HuH-7.5 (cell line): ENCODE results near the gene HSPB7.

Experiments
- DNase-seq: peaks from one replicate; pipeline ENCODE4 v3.0.0; 2011; ENCODE audit warnings: low spot score

HSPB7 gene

DNA sequence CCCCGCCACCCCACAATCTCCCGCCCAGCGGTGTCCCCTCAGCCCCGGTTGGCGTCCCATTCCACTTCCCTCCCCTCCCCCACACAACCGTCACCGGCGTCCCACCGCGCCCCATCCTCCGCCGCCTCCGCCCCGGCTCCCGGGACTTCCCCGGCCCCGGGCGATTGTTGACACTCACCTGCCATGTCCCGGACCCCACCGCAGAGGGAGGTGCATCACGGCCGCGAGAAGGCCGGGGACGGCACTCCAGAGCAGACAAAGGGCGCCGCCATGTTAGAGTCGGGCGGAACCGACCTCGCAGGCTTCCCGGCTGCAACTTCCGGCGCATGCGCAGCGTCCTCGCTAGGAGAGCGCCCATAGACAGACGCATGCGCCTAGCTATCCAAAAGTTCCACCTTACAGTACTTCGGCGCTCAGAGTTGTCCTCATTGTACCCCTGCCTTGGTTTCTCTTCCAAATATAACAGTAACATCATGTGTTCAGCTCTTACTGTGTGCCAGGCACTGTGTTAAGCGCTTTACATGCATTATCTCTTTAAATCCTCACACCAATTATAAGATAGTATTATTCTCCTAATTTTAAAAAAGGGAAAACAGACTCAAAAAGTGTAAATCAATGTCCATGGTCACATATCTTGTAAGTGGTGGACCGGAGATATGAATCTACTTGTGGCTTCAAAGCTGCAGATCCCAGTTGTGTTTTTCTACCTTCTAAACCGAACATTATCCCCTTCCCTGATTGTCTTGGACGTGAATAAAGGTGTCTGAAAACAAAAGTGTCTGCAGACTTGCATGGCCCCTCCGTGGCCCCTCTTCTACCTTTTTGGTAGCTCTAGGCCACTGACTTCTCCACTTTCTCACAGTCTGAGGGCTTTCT is 41.8 kb downstream of the HSPB7 start, which contains the start of gene ZBTB17:
TSS of gene ZBTB17 (minus strand) at position 297 of the 876 bp plus-strand sequence. CDS start 27,606 bp downstream, outside the sequence.
- DNase-seq, result peak; percentile 93

DNA sequence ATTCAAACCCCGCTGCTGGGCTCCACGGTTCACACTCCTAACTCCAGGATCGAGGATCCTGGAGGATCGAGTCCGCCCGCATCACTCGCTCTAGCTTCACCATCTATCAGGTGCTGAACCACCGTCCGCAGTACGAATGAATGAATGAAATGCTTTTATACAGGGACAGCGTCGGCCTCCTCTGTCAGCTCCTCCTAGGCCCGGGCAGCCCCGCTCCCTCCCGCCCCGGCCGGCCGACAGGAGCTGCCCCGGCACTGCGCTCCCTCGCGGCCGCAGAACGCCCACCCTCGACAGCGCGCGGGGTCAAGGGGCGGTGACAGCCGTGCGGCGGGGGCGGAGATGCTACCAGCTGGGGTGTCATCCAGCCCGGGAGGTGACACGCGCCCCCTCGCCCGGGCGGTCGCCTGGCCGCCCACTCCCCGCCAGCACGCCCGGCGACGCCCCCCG is 42.5 kb downstream of the HSPB7 start:
- peak; percentile 67 for DNase-seq

- no peak for DNase-seq
Measured at GRCh38 chr1:15974855-15975254, 43.0 kb downstream of the HSPB7 start.

DNA sequence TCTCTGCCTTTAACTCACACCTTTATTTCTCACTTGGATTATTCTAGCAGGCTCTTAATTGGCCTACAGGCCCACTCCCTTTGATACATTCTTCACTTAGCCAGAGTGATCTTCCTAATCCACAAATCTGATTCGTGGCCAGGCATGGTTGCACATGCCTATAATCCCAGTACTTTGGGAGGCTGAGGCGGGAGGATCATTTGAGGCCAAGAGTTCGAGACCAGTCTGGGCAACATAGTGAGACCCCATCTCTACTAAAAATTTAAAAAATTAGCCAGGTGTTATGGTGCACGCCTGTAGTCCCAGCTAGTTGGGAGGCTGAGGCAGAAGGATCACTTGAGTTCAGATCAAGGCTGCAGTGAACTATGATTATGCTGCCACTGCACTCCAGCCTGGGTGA is 44.1 kb downstream of the HSPB7 start:
- no peak for DNase-seq

- DNase-seq, result no peak
Measured at GRCh38 chr1:15972409-15972808, 45.4 kb downstream of the HSPB7 start.

DNA sequence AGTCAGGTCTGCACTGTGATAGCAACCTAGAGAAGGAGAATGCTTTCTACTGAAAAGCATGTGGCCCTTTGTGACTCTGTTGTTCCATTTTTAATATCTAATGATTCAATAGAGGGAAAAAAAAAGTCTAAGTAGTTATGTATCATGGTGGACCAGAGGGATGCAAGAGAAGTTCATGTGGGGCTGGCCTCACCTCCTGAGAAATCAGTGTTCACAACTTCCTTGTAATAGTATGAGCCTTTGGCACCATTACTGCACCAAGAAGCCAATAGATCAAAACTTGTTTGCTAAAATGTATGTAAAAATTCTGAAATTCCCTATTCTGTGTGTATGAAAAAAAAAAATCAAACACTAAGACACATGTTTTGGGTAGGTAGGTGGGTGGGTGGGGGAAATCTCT is 46.9 kb downstream of the HSPB7 start:
- no peak for DNase-seq

- no peak for DNase-seq
Measured at GRCh38 chr1:15969321-15969880, 48.4 kb downstream of the HSPB7 start.

DNA sequence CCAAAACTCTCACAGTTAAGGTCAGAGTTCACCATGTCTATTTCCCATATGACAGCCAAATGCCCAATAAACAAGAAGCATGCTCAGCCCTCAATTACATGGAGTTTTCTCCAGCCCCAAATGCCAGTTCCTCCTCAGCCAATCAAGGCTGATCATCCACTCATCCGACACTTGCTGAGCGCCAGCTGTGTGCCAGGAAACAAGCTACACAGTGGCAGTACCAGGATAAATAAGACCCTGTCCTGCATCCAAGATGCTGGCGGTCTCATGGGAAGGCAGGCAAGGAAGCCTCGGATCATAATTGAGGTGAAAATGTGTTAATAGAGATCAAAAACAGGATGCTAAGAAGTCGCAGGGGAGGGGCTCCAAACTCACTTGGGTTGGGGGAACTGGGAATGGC is 49.7 kb downstream of the HSPB7 start:
- DNase-seq, result no peak

GRCh38 chr1:15966956-15967344 is 50.9 kb downstream of the HSPB7 start:
- DNase-seq, result no peak

DNA sequence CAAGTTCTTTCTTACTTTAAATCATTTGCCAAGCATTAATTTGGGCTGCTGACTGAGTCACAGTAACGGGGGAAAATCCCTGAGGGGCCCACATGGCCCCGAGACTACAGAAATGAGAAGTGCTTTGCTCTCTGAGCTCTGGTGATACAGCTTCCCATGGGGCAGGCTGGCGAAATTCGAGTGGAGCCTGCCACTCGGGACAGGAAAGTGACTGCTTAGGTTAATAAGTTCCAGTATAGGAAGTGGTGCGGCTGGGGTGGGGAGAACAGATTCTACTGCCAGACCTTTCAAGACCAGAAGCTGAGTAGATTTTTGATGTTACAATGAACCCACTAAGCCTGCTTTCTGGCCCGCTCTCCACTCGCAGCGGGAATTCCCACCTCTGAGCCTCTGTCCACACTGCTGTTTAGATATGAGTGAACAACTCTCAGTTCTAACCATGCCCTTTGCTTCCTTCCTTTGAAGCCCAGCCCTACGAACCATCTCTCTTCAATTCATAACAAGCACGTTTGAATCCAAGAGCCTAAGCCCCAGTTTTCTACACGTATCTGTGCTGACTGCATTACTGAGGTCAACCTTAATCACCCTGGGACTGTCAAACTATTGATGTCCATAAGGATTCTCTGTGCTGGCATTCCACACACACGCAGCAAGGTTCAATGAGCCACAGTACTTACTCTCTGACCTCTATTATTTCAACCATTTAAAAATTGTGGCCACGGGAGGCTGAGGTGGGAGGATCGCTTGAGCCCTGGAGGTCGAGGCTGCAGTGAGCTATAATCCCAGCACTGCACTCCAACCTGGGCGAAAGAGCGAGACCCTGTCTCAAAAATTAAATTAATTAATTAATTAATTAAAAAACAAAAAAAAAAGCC is 51.5 kb downstream of the HSPB7 start:
- DNase-seq, result no peak

DNA sequence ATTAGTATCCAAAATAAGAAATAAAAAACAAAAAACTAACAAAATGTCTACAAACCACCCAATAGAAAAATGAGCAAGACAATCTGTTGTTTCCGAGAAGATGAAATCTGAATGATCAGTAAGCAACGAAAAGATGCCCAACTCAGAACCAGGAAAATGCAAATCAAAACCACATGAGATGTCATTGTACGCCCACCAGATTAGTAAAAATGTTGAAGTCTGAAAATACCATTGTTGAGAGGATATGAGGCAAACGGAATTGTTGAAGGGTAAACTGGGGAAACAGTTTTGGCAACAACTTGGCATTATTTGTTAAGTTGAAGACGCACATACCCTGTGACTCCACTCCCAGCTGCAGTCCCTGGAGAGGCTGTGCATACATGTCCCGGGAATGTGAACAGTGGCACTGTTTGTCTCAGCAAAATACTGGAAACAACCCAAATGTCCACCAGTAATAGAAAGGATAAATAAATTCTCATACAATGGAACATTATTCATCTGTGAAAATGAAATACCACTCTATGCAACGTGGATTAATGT is 52.5 kb downstream of the HSPB7 start:
- DNase-seq, result no peak
